K562 (cell line): ENCODE measurements around the gene GNG7. TPM values are rescaled to one million over a fixed set of nuclear protein-coding genes. Genes with fewer than 3 reads are reported as not detected.

Source experiments
- ARID1B ChIP-seq: fragments of 450-650 bp; IDR thresholded peaks from 2 replicates; pipeline ENCODE4 v1.6.1; 2016; ENCODE audit warnings: antibody characterized with exemption, mild to moderate bottlenecking, inconsistent platforms
- ATF7 ChIP-seq: fragments of 450-650 bp; IDR thresholded peaks from 2 replicates; pipeline ENCODE4 v1.7.1; 2014; ENCODE audit warnings: mild to moderate bottlenecking, moderate library complexity
- CSDE1 ChIP-seq, 2 experiments: fragments of 450-650 bp; IDR thresholded peaks; 2 replicates each; pipeline ENCODE4 v1.6.1; 2016; ENCODE audit warnings: mild to moderate bottlenecking in 1 of 2
- CTBP1 ChIP-seq: fragments of 450-650 bp; IDR thresholded peaks from 2 replicates; pipeline ENCODE4 v1.6.1; 2016; ENCODE audit warnings: borderline replicate concordance
- E2F8 ChIP-seq: fragments of 450-650 bp; IDR thresholded peaks from 2 replicates; pipeline ENCODE4 v1.7.1; 2018; ENCODE audit warnings: mild to moderate bottlenecking, low read depth; ENCODE audit not compliant: partially characterized antibody
- EGR1 ChIP-seq: fragments of 450-650 bp; conservative IDR thresholded peaks from 2 replicates; pipeline ENCODE4 v1.6.1; 2017; ENCODE audit warnings: mild to moderate bottlenecking
- FOXA3 ChIP-seq, 2 experiments: fragments of 450-650 bp in 1 of 2; sonication (generic) in 1 of 2; formaldehyde crosslinking; IDR thresholded peaks in 1 of 2; conservative IDR thresholded peaks in 1 of 2; 2 replicates each; pipeline versions ENCODE4 v1.4.0 to v1.8.0; 2020 to 2022; ENCODE audit warnings: mild to moderate bottlenecking in 2 of 2, missing genetic modification reagents in 1 of 2
- PTBP1 ChIP-seq: fragments of 200-400 bp; formaldehyde crosslinking; IDR thresholded peaks from 2 replicates; pipeline ENCODE4 v1.6.1; 2017; ENCODE audit warnings: low read depth, low read length
- RBM14 ChIP-seq: fragments of 200-400 bp; formaldehyde crosslinking; IDR thresholded peaks from 2 replicates; pipeline ENCODE4 v1.6.1; 2018; ENCODE audit warnings: low read depth, mild to moderate bottlenecking, low read length, moderate library complexity, borderline replicate concordance; ENCODE audit not compliant: insufficient read depth
- SP1 ChIP-seq: sonication (generic); formaldehyde crosslinking; IDR thresholded peaks from 2 replicates; pipeline ENCODE4 v1.8.1; 2022; ENCODE audit warnings: mild to moderate bottlenecking, missing genetic modification reagents
- SRF ChIP-seq, 2 experiments: fragments of 250-450, 450-650 bp in 1 of 2; sonication (Bioruptor Pico) in 1 of 2; sonication (generic) in 1 of 2; formaldehyde crosslinking; IDR thresholded peaks; 2 replicates each; pipeline versions ENCODE4 v1.5.0 to v1.5.1; 2020 to 2022; ENCODE audit warnings: mild to moderate bottlenecking in 1 of 2, missing genetic modification reagents in 1 of 2
- STAT5B ChIP-seq: fragments of 250-450 bp; sonication (Bioruptor Pico); IDR thresholded peaks from 2 replicates; pipeline ENCODE4 v1.8.0; 2021; ENCODE audit warnings: mild to moderate bottlenecking, inconsistent platforms
- ZKSCAN8 ChIP-seq: fragments of 200-800 bp; sonication (Bioruptor generic); IDR thresholded peaks from 2 replicates; pipeline ENCODE4 v1.6.1; 2016; ENCODE audit warnings: missing genetic modification characterization, missing compliant biosample characterization
- ZNF253 ChIP-seq: fragments of 250-450 bp; sonication (Bioruptor Pico); conservative IDR thresholded peaks from 2 replicates; pipeline ENCODE4 v1.6.1; 2021; ENCODE audit warnings: mild to moderate bottlenecking
- ZNF431 ChIP-seq: sonication (generic); formaldehyde crosslinking; IDR thresholded peaks from 2 replicates; pipeline ENCODE4 v1.8.0; 2022; ENCODE audit warnings: mild to moderate bottlenecking, missing genetic modification reagents
- ZNF584 ChIP-seq: fragments of 200-800 bp; sonication (Bioruptor generic); IDR thresholded peaks from 2 replicates; pipeline ENCODE4 v1.6.1; 2016; ENCODE audit warnings: low read depth, mild to moderate bottlenecking, missing genetic modification characterization, missing compliant biosample characterization
- polyA plus RNA-seq, 8 experiments: library from polyadenylated mRNA; depleted of rRNA in 4 of 8; stranded (reverse) in 5 of 8; unstranded in 3 of 8; fragments of >200 nt; fragmentation: Nextera tagmentation in 2 of 8; fragmentation: Illumina TruSeq in 1 of 8; extraction: Ambion mirVana in 2 of 8; extraction: Trizol in 1 of 8; gene quantifications; 2 replicates each; pipeline versions ENCODE4 v1.2.1 to v1.2.3, GENCODE V29; 2011 to 2014; ENCODE audit warnings: inconsistent platforms in 1 of 8, missing spikeins in 1 of 8
- total RNA-seq, 7 experiments: library from RNA; depleted of rRNA in 6 of 7; stranded (reverse); fragments of >200 nt in 6 of 7; fragmentation: Illumina TruSeq in 2 of 7; extraction: Trizol in 2 of 7; gene quantifications; 2 replicates each; pipeline versions ENCODE4 v1.2.1 to v1.2.3, GENCODE V29; 2011 to 2021; ENCODE audit warnings: low replicate concordance in 1 of 7
- TF ChIP-seq, protein P1 (sequence below): conservative IDR thresholded peaks from 2 replicates; pipeline ENCODE4 v1.6.1; 2011; ENCODE audit warnings: low read depth, mild to moderate bottlenecking, low read length; ENCODE audit not compliant: control insufficient read depth
- TF ChIP-seq, protein P2 (sequence below): fragments of 250-450 bp; sonication (Bioruptor Pico); IDR thresholded peaks from 2 replicates; pipeline ENCODE4 v1.8.0; 2022; ENCODE audit warnings: moderate library complexity, mild to moderate bottlenecking, inconsistent platforms
- TF ChIP-seq, protein P3 (sequence below): fragments of 450-650 bp; IDR thresholded peaks from 2 replicates; pipeline ENCODE4 v1.6.1; 2017; ENCODE audit warnings: antibody characterized with exemption, mild to moderate bottlenecking

GNG7 gene
- total and polyA plus RNA-seq, 9 of the 15 experiments (the other 6 are each of a cell fraction or from before 2014, with no cell fraction given): 0.01 to 0.20 (median 0.06) TPM; not detected in 1

DNA sequence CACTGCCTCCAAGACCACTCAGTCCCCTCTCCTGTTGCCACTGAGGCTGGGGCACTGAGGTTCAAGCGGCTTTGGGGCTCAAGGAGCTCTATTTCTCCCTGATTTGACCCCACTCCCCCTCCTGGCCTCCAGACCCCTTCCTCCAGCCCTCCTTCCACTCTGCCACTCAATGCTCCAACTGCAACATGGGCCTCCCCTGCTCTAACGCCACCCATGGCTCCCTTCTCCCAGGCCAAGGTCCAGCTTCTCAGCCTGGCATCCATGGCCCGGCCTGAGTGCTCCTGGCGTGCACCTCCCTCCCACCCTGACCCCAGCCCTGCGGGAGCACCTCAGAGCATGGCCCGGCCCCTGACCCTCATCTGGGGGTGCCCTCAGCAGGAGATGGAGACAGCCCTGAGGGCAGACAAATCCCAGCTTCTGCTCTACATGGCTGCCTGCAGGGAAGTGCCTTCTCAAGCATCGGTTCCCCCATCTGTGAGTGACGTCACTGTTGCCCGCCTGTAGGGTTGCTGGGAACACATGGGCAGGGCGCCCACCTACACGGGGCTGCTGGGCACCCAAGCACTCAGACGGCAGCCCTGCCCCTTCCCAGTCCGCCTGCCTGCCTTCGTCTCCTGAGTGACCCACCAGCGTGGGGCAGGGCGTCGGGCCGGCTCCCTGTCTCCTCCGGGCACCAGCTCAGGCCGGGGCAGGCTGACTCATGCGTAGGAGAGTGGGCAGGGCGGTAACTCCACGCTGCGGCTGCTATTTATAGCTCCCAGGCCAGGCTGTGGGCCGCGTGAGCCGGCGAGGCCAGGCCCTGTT is 20.2 kb upstream of the GNG7 start (continued):
- no peak for TF ChIP-seq RBM14
- no peak for TF ChIP-seq STAT5B (CRISPR knock-in tag)
- TF ChIP-seq, protein P1, sequence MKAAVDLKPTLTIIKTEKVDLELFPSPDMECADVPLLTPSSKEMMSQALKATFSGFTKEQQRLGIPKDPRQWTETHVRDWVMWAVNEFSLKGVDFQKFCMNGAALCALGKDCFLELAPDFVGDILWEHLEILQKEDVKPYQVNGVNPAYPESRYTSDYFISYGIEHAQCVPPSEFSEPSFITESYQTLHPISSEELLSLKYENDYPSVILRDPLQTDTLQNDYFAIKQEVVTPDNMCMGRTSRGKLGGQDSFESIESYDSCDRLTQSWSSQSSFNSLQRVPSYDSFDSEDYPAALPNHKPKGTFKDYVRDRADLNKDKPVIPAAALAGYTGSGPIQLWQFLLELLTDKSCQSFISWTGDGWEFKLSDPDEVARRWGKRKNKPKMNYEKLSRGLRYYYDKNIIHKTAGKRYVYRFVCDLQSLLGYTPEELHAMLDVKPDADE: no peak
- TF ChIP-seq SRF (CRISPR knock-in tag; IDR thresholded peaks at IDR 0.05): no peak
- TF ChIP-seq ZKSCAN8 (CRISPR knock-in tag): no peak
- TF ChIP-seq, protein P2, sequence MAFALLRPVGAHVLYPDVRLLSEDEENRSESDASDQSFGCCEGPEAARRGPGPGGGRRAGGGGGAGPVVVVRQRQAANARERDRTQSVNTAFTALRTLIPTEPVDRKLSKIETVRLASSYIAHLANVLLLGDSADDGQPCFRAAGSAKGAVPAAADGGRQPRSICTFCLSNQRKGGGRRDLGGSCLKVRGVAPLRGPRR (CRISPR knock-in tag): no peak
- peak; percentile 61 for TF ChIP-seq ARID1B
- TF ChIP-seq CTBP1: peak; percentile 23; the same call in 1 of the 2 replicates
- TF ChIP-seq ZNF584 (CRISPR knock-in tag): peak; percentile 52; the same call in 1 of the 2 replicates
- no peak for TF ChIP-seq PTBP1
- no peak for TF ChIP-seq ZNF253 (CRISPR knock-in tag)
- no peak for TF ChIP-seq CSDE1 (IDR thresholded peaks at IDR 0.05)
- TF ChIP-seq E2F8: no peak
- TF ChIP-seq ZNF431 (CRISPR knock-in tag): no peak
- peak; percentile 55; the same call in 1 of the 2 replicates for TF ChIP-seq SP1 (CRISPR knock-in tag)
- TF ChIP-seq FOXA3 (CRISPR knock-in tag; conservative IDR thresholded peaks at IDR 0.05 in 1 of 2, IDR thresholded peaks at IDR 0.05 in 1 of 2): no peak
- TF ChIP-seq ATF7: peak; percentile 86
- peak; percentile 69; the same call in 1 of the 2 replicates for TF ChIP-seq EGR1
- TF ChIP-seq, protein P3, sequence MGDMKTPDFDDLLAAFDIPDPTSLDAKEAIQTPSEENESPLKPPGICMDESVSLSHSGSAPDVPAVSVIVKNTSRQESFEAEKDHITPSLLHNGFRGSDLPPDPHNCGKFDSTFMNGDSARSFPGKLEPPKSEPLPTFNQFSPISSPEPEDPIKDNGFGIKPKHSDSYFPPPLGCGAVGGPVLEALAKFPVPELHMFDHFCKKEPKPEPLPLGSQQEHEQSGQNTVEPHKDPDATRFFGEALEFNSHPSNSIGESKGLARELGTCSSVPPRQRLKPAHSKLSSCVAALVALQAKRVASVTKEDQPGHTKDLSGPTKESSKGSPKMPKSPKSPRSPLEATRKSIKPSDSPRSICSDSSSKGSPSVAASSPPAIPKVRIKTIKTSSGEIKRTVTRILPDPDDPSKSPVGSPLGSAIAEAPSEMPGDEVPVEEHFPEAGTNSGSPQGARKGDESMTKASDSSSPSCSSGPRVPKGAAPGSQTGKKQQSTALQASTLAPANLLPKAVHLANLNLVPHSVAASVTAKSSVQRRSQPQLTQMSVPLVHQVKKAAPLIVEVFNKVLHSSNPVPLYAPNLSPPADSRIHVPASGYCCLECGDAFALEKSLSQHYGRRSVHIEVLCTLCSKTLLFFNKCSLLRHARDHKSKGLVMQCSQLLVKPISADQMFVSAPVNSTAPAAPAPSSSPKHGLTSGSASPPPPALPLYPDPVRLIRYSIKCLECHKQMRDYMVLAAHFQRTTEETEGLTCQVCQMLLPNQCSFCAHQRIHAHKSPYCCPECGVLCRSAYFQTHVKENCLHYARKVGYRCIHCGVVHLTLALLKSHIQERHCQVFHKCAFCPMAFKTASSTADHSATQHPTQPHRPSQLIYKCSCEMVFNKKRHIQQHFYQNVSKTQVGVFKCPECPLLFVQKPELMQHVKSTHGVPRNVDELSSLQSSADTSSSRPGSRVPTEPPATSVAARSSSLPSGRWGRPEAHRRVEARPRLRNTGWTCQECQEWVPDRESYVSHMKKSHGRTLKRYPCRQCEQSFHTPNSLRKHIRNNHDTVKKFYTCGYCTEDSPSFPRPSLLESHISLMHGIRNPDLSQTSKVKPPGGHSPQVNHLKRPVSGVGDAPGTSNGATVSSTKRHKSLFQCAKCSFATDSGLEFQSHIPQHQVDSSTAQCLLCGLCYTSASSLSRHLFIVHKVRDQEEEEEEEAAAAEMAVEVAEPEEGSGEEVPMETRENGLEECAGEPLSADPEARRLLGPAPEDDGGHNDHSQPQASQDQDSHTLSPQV: peak; percentile 91
